Right lobe of liver (tissue), 6 donors: Measurements from ENCODE around the gene OPN1LW. TPM values are rescaled to one million over a fixed set of nuclear protein-coding genes. Genes with fewer than 3 reads are reported as not detected.
A peak's percentile ranks its signal among the peaks of the same experiment; 100 is the strongest.

Source experiments
- ATAC-seq, 4 donors: fragments of 200-7000 bp; cut with Tn5 transposase; one replicate each; pipeline ENCODE4 v1.9.1; 2020; ENCODE audit warnings: mild to moderate bottlenecking in 4 of 4, moderate library complexity in 4 of 4
- DNase-seq, 3 donors: peaks; one replicate each; pipeline ENCODE4 v3.0.0-alpha.2; 2020
- H3K27ac ChIP-seq, 3 donors: fragments of 200-600 bp; one replicate each; pipeline ENCODE4 v1.8.0; 2022
- H3K27me3 ChIP-seq, 2 donors: fragments of 200-600 bp; one replicate each; pipeline ENCODE4 v1.8.0; 2022
- H3K36me3 ChIP-seq, 4 donors: fragments of 200-600 bp; sonication (generic) in 1 of 4; one replicate each; pipeline versions ENCODE4 v1.5.1 to v1.8.0; 2017 to 2022; ENCODE audit warnings: control low read depth in 1 of 4
- H3K4me1 ChIP-seq, 4 donors: fragments of 200-600 bp; sonication (generic) in 1 of 4; one replicate each; pipeline versions ENCODE4 v1.5.1 to v1.8.0; 2017 to 2022; ENCODE audit warnings: control low read depth in 1 of 4
- H3K4me3 ChIP-seq, 3 donors: fragments of 200-600 bp; one replicate each; pipeline ENCODE4 v1.8.0; 2022
- H3K9me3 ChIP-seq, 4 donors: fragments of 200-600 bp; sonication (generic) in 1 of 4; one replicate each; pipeline versions ENCODE4 v1.5.1 to v1.8.0; 2017 to 2022; ENCODE audit warnings: control low read depth in 1 of 4
- CTCF ChIP-seq, 4 donors: fragments of 200-600 bp in 3 of 4; fragments of 450-650 bp in 1 of 4; IDR thresholded peaks; one replicate each; pipeline versions ENCODE4 v1.5.1 to v1.8.0; 2016 to 2022; ENCODE audit warnings: antibody characterized with exemption in 4 of 4, mild to moderate bottlenecking in 2 of 4
- POLR2A ChIP-seq: fragments of 450-650 bp; IDR thresholded peaks from one replicate; pipeline ENCODE4 v1.6.1; 2017; ENCODE audit warnings: antibody characterized with exemption, mild to moderate bottlenecking
- WGBS: methylation state at CpG from one replicate; pipeline ENCODE4 v1.1.6; 2018; ENCODE audit warnings: low coverage, low lambda C conversion rate; ENCODE audit not compliant: insufficient coverage; ENCODE audit errors: missing lambda C conversion rate; 5-methylcytosine and 5-hydroxymethylcytosine counted together
- intact Hi-C, 2 donors: fragments of 100-400 bp; cut with DNase I; formaldehyde crosslinking; loops; one replicate each; pipeline versions ENCODE4 v1.11.2 to v1.14.1; 2022
- total RNA-seq, 6 experiments: library from RNA; depleted of rRNA in 2 of 6; stranded (reverse); fragments of >200 nt in 2 of 6; fragmentation: NEBNext Ultra II Directional in 3 of 6; extraction: Animal tissue kit (Norgen Biotek cat#: 25700) in 3 of 6; gene quantifications; one replicate each; pipeline versions ENCODE4 v1.1.0 to v1.2.4, GENCODE V29; 2016 to 2023
- donor health status: DM: no; HTN: yes; CAD: no.
- donor health status: DM: no; HTN: no; CAD: no.
- donor health status: DM: no; HTN: no; CAD: no.
- donor health status: DM: no; HTN: yes; CAD: no.
- donor health status: DM: no; HTN: yes; CAD: no.

OPN1LW gene
- total RNA-seq, 6 experiments from 2014 or later = not detected

- no peaks in the 10 kb centered on the region for H3K9me3 ChIP-seq
Measured at GRCh38 chrX:154135458-154136229, 8.4 kb upstream of the OPN1LW start.

GRCh38 chrX:154136627-154137161 lies 7.3 kb upstream of the OPN1LW start:
- no peaks in the 10 kb centered on the region for H3K36me3 ChIP-seq
- H3K4me3 ChIP-seq = peak overlapping the region in 2 of 3 donors; percentile 34 to 43
- DNase-seq = peak; percentile 60 to 76 (median 72)
- H3K27ac ChIP-seq = peak overlapping the region in 2 of 3 donors; percentile 28 to 41
- intact Hi-C loops = no loop called here
- H3K9me3 ChIP-seq = no peaks in the 10 kb centered on the region
- TF ChIP-seq CTCF (IDR thresholded peaks at IDR 0.05) (peak; percentile 58 to 70 (median 68)), POLR2A (no peak)
- ATAC-seq = peak; percentile 92 to 97 (median 93)
- H3K4me1 ChIP-seq = no peaks in the 10 kb centered on the region
- WGBS = 26% methylated on average over 25 of the region's 44 CpGs
- no peaks in the 10 kb centered on the region for H3K27me3 ChIP-seq

More at GRCh38 chrX:154135458-154136229, 8.4 kb upstream of the OPN1LW start:
- H3K36me3 ChIP-seq = no peaks in the 10 kb centered on the region
- no peak for TF ChIP-seq POLR2A
- no peaks in the 10 kb centered on the region for H3K4me1 ChIP-seq
- DNase-seq (no peak), ATAC-seq (no peak)
- WGBS = 51% methylated on average over 5 of the region's 7 CpGs
- intact Hi-C loops = no loop called here
- no peaks in the 10 kb centered on the region for H3K27me3 ChIP-seq
- H3K4me3 ChIP-seq = no peak overlapping the region
- no peak overlapping the region for H3K27ac ChIP-seq

- ATAC-seq = no peak
- no peaks in the 10 kb centered on the region for H3K27me3 ChIP-seq
- H3K27ac ChIP-seq = no peak overlapping the region
- H3K36me3 ChIP-seq = no peaks in the 10 kb centered on the region
- H3K4me3 ChIP-seq = no peak overlapping the region
- no peaks in the 10 kb centered on the region for H3K4me1 ChIP-seq
- DNase-seq = peak in 1 of 3 donors; percentile 23
- TF ChIP-seq CTCF (IDR thresholded peaks at IDR 0.05) (no peak), POLR2A (no peak)
- intact Hi-C loops = no loop called here
- no peaks in the 10 kb centered on the region for H3K9me3 ChIP-seq
- 69% methylated on average over 7 of the region's 10 CpGs for WGBS
Measured at GRCh38 chrX:154138857-154139256, 5.2 kb upstream of the OPN1LW start.

- H3K36me3 ChIP-seq = no peaks in the 10 kb centered on the region
- H3K27me3 ChIP-seq = no peaks in the 10 kb centered on the region
- no peaks in the 10 kb centered on the region for H3K4me1 ChIP-seq
- no peak overlapping the region for H3K27ac ChIP-seq
- DNase-seq (no peak), ATAC-seq (no peak)
- H3K4me3 ChIP-seq = no peak overlapping the region
- H3K9me3 ChIP-seq = no peaks in the 10 kb centered on the region
- TF ChIP-seq CTCF (IDR thresholded peaks at IDR 0.05) = no peak
- TF ChIP-seq POLR2A = no peak
- 59% methylated on average over 3 of the region's 12 CpGs for WGBS
- intact Hi-C loops = no loop called here
Measured at GRCh38 chrX:154140206-154140605, 3.8 kb upstream of the OPN1LW start.

GRCh38 chrX:154140742-154141141 lies 3.3 kb upstream of the OPN1LW start:
- no peak for ATAC-seq
- Histone ChIP-seq H3K27ac (no peak overlapping the region), H3K27me3 (no peaks in the 10 kb centered on the region), H3K4me1 (no peaks in the 10 kb centered on the region), H3K4me3 (no peak overlapping the region), H3K36me3 (no peaks in the 10 kb centered on the region), H3K9me3 (no peaks in the 10 kb centered on the region)
- 60% methylated on average over 4 of the region's 10 CpGs for WGBS
- intact Hi-C loops = no loop called here
- no peak for DNase-seq
- TF ChIP-seq CTCF (IDR thresholded peaks at IDR 0.05) (no peak), POLR2A (no peak)
